ENCODE results near the gene OR52J3.
"Not testable (repeated sequence)": the region's sequence is repeated elsewhere in the genome, so short reads cannot be mapped to it uniquely, and the experiment has no call there.

OR52J3 gene

GRCh38 chr11:5046226-5046625 is at the start of gene OR52J3:
Gene OR52J3 (plus strand): TSS chr11:5046526. CDS start chr11:5046526, 0 bp downstream.
- DNase-seq (ENCODE audit: low read depth): no peak
- H3K4me3 ChIP-seq (ENCODE audit: low read depth, low read length): no peak within 1 kb of the TSS

- DNase-seq (ENCODE audit: low read depth): peak; percentile 20
- H3K4me3 ChIP-seq (ENCODE audit: low read depth, low read length): no peak overlapping the region
These were observed 41.7 kb upstream of the OR52J3 start for GRCh38 chr11:5004424-5005274.

GRCh38 chr11:5007561-5007960 is 38.8 kb upstream of the OR52J3 start:
- H3K4me3 ChIP-seq (ENCODE audit: low read depth, low read length): no peak overlapping the region
- no peak for DNase-seq (ENCODE audit: low read depth)

- no peak for DNase-seq (ENCODE audit: low read depth)
- no peak overlapping the region for H3K4me3 ChIP-seq (ENCODE audit: low read depth, low read length)
These were observed 35.1 kb upstream of the OR52J3 start for GRCh38 chr11:5011254-5011653.

GRCh38 chr11:5013012-5013411 is 33.3 kb upstream of the OR52J3 start:
- no peak overlapping the region for H3K4me3 ChIP-seq (ENCODE audit: low read depth, low read length)

GRCh38 chr11:5021996-5022395 is 24.3 kb upstream of the OR52J3 start:
- DNase-seq (ENCODE audit: low read depth): no peak
- no peak overlapping the region for H3K4me3 ChIP-seq (ENCODE audit: low read depth, low read length)

More at GRCh38 chr11:5013012-5013411, 33.3 kb upstream of the OR52J3 start:
- no peak for DNase-seq (ENCODE audit: low read depth)

- DNase-seq (ENCODE audit: low read depth): no peak
- H3K4me3 ChIP-seq (ENCODE audit: low read depth, low read length): no peak overlapping the region
These were observed 9.7 kb upstream of the OR52J3 start for GRCh38 chr11:5036669-5037068.

- no peak overlapping the region for H3K4me3 ChIP-seq (ENCODE audit: low read depth, low read length)
- no peak for DNase-seq (ENCODE audit: low read depth)
These were observed 8.4 kb upstream of the OR52J3 start for GRCh38 chr11:5037926-5038325.

- H3K4me3 ChIP-seq (ENCODE audit: low read depth, low read length): no peak overlapping the region
- no peak for DNase-seq (ENCODE audit: low read depth)
These were observed 8.0 kb upstream of the OR52J3 start for GRCh38 chr11:5038341-5038740.

GRCh38 chr11:5040876-5041275 is 5.5 kb upstream of the OR52J3 start:
- no peak overlapping the region for H3K4me3 ChIP-seq (ENCODE audit: low read depth, low read length)
- DNase-seq (ENCODE audit: low read depth): no peak

- no peak for DNase-seq (ENCODE audit: low read depth)
- H3K4me3 ChIP-seq (ENCODE audit: low read depth, low read length): no peak overlapping the region
These were observed 4.2 kb upstream of the OR52J3 start for GRCh38 chr11:5042091-5042490.

- no peak for DNase-seq (ENCODE audit: low read depth)
- H3K4me3 ChIP-seq (ENCODE audit: low read depth, low read length): no peak overlapping the region
These were observed 2.9 kb upstream of the OR52J3 start for GRCh38 chr11:5043380-5043779.

- DNase-seq (ENCODE audit: low read depth): no peak
- H3K4me3 ChIP-seq (ENCODE audit: low read depth, low read length): no peak overlapping the region
These were observed 516 bp downstream of the OR52J3 start for GRCh38 chr11:5046754-5047330.

- not testable (repeated sequence) for DNase-seq (ENCODE audit: low read depth)
These were observed 12.4 kb downstream of the OR52J3 start for GRCh38 chr11:5058679-5059078.

GRCh38 chr11:5059391-5059790 is 13.1 kb downstream of the OR52J3 start, which contains the start of gene OR52E2:
Gene OR52E2 (minus strand): TSS chr11:5059627. CDS start chr11:5059627, 0 bp downstream.
- no peak within 1 kb of the TSS for H3K4me3 ChIP-seq (ENCODE audit: low read depth, low read length)

More at GRCh38 chr11:5058679-5059078, 12.4 kb downstream of the OR52J3 start:
- H3K4me3 ChIP-seq (ENCODE audit: low read depth, low read length): not testable (repeated sequence)

GRCh38 chr11:5065027-5065426 is 18.7 kb downstream of the OR52J3 start:
- no peak overlapping the region for H3K4me3 ChIP-seq (ENCODE audit: low read depth, low read length)
- DNase-seq (ENCODE audit: low read depth): no peak

More at GRCh38 chr11:5059391-5059790, 13.1 kb downstream of the OR52J3 start, which contains the start of gene OR52E2:
- no peak for DNase-seq (ENCODE audit: low read depth)

- no peak for DNase-seq (ENCODE audit: low read depth)
- H3K4me3 ChIP-seq (ENCODE audit: low read depth, low read length): no peak within 1 kb of the TSS
These were observed 22.9 kb downstream of the OR52J3 start, which contains the start of gene OR52E1 for GRCh38 chr11:5069272-5069671. Gene OR52E1 (plus strand): TSS chr11:5069572.

GRCh38 chr11:5071799-5072198 is 25.5 kb downstream of the OR52J3 start:
- no peak for DNase-seq (ENCODE audit: low read depth)
- no peak overlapping the region for H3K4me3 ChIP-seq (ENCODE audit: low read depth, low read length)

GRCh38 chr11:5081405-5081804 is 35.1 kb downstream of the OR52J3 start:
- DNase-seq (ENCODE audit: low read depth): no peak

GRCh38 chr11:5083602-5084001 is 37.3 kb downstream of the OR52J3 start:
- H3K4me3 ChIP-seq (ENCODE audit: low read depth, low read length): no peak overlapping the region
- DNase-seq (ENCODE audit: low read depth): no peak

More at GRCh38 chr11:5081405-5081804, 35.1 kb downstream of the OR52J3 start:
- no peak overlapping the region for H3K4me3 ChIP-seq (ENCODE audit: low read depth, low read length)

GRCh38 chr11:5088556-5088955 is 42.2 kb downstream of the OR52J3 start:
- DNase-seq (ENCODE audit: low read depth): no peak

More at GRCh38 chr11:5088556-5088955, 42.2 kb downstream of the OR52J3 start:
- H3K4me3 ChIP-seq (ENCODE audit: low read depth, low read length): no peak overlapping the region
